ENCODE results near the gene ZNF503. TPM values are rescaled to one million over a fixed set of nuclear protein-coding genes. Genes with fewer than 3 reads are reported as not detected.

Gene ZNF503
- total RNA-seq, 2 donors from 2014 or later: 20.8 to 38.6 TPM

- TF ChIP-seq, protein P1, sequence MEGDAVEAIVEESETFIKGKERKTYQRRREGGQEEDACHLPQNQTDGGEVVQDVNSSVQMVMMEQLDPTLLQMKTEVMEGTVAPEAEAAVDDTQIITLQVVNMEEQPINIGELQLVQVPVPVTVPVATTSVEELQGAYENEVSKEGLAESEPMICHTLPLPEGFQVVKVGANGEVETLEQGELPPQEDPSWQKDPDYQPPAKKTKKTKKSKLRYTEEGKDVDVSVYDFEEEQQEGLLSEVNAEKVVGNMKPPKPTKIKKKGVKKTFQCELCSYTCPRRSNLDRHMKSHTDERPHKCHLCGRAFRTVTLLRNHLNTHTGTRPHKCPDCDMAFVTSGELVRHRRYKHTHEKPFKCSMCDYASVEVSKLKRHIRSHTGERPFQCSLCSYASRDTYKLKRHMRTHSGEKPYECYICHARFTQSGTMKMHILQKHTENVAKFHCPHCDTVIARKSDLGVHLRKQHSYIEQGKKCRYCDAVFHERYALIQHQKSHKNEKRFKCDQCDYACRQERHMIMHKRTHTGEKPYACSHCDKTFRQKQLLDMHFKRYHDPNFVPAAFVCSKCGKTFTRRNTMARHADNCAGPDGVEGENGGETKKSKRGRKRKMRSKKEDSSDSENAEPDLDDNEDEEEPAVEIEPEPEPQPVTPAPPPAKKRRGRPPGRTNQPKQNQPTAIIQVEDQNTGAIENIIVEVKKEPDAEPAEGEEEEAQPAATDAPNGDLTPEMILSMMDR (IDR thresholded peaks at IDR 0.05): peak in 1 of 7 experiments; percentile 0
- no peak for TF ChIP-seq POLR2A (IDR thresholded peaks at IDR 0.05)
- WGBS, 2 donors: 0% methylated on average over 12 to 36 of the region's 39 CpGs
- peak overlapping the region; percentile 63 to 97 for H3K4me3 ChIP-seq
- H3K4me1 ChIP-seq: peaks cover 12% of the 10 kb centered on the region
- peak overlapping the region; percentile 93 to 100 (median 98) for H3K27ac ChIP-seq
- no peak for ATAC-seq
- intact Hi-C loops (cut with DNase I): loop anchor here (10.0 kb wide), 1 partner anchor 635 kb away; no protein-coding TSS in a partner anchor
- no peaks in the 10 kb centered on the region for H3K36me3 ChIP-seq (replicated peaks in 1 of 2; ENCODE audit: insufficient read depth in 1 of 2, low read depth in 2 of 2)
- no peaks in the 10 kb centered on the region for H3K27me3 ChIP-seq
- peak in 2 of 4 donors; percentile 61 to 63 for DNase-seq
- no peaks in the 10 kb centered on the region for H3K9me3 ChIP-seq
Observed at GRCh38 chr10:75400163-75400770, 1.3 kb downstream of the ZNF503 start.

DNA sequence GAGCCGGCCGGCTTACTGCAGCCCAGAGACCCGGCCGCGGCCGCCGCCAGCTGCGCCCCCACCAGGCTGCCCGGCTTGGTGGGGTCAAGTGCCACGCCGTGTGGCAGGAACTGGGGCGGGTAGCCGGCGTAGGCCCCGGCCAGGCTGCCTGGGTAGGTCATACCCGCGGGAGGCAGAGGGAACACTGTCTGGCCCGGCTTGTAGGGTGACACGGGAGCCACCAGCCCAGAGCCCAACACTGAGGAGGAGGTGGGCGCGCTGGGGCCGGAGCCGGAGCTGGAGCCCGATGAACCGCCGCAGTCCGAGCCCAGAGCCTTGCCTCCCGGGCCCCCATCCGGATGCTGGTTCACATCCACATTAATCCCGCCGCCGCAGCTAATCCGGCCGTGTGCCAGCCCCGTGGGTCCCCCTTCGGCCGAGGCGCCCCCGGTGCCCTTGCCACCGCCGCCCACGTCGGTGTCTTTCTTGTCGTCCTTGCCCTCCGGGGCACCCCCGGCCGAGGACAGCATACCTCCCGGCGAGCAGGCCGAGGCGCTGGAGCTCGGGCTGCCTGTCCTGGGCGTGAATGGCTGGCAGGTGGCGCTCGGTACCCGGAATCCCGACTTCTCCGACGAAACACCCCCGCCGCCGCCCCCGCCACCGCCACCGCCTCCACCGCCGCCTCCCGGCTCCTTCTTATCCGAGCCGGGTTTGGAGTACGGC lies 2.0 kb downstream of the ZNF503 start:
- Histone ChIP-seq H3K27me3 (no peaks in the 10 kb centered on the region), H3K4me1 (peaks cover 10% of the 10 kb centered on the region), H3K27ac (peak overlapping the region; percentile 93 to 100 (median 98)), H3K4me3 (peak overlapping the region; percentile 63 to 97), H3K9me3 (no peaks in the 10 kb centered on the region), H3K36me3 (replicated peaks in 1 of 2; ENCODE audit: insufficient read depth in 1 of 2, low read depth in 2 of 2) (no peaks in the 10 kb centered on the region)
- peak in 1 of 3 donors; percentile 7 for TF ChIP-seq POLR2A (IDR thresholded peaks at IDR 0.05)
- TF ChIP-seq, protein P1 (IDR thresholded peaks at IDR 0.05): peak; percentile 43 to 69 (median 61)
- intact Hi-C loops (cut with DNase I): loop anchor here (10.0 kb wide), 1 partner anchor 635 kb away; no protein-coding TSS in a partner anchor
- 2 to 3% methylated on average over 16 to 59 of the region's 71 CpGs for WGBS, 2 donors
- ATAC-seq (peak; percentile 5), DNase-seq (peak; percentile 87 to 91 (median 88))

- H3K4me1 ChIP-seq: peaks cover 12% of the 10 kb centered on the region
- H3K27ac ChIP-seq: peak overlapping the region; percentile 93 to 100 (median 98)
- peak overlapping the region; percentile 63 to 97 for H3K4me3 ChIP-seq
- TF ChIP-seq, protein P1 (IDR thresholded peaks at IDR 0.05): peak in 2 of 7 experiments; percentile 0 to 9
- peak; percentile 6 to 57 (median 56) for TF ChIP-seq POLR2A (IDR thresholded peaks at IDR 0.05)
- no peaks in the 10 kb centered on the region for H3K27me3 ChIP-seq
- 15 to 24% methylated on average over 7 to 52 of the region's 76 CpGs for WGBS, 2 donors
- no peaks in the 10 kb centered on the region for H3K9me3 ChIP-seq
- no peaks in the 10 kb centered on the region for H3K36me3 ChIP-seq (replicated peaks in 1 of 2; ENCODE audit: insufficient read depth in 1 of 2, low read depth in 2 of 2)
- ATAC-seq (no peak), DNase-seq (peak; percentile 59 to 63 (median 61))
- intact Hi-C loops (cut with DNase I): no loop called here
Observed at GRCh38 chr10:75398692-75399460, 2.7 kb downstream of the ZNF503 start.

GRCh38 chr10:75398200-75398691 lies 3.3 kb downstream of the ZNF503 start:
- TF ChIP-seq POLR2A (IDR thresholded peaks at IDR 0.05): no peak
- TF ChIP-seq, protein P1 (IDR thresholded peaks at IDR 0.05): no peak
- no peak for ATAC-seq
- DNase-seq: no peak
- Histone ChIP-seq H3K36me3 (replicated peaks in 1 of 2; ENCODE audit: insufficient read depth in 1 of 2, low read depth in 2 of 2) (no peaks in the 10 kb centered on the region), H3K4me1 (peaks cover 14% of the 10 kb centered on the region), H3K27me3 (no peaks in the 10 kb centered on the region), H3K9me3 (no peaks in the 10 kb centered on the region), H3K27ac (peak overlapping the region; percentile 93 to 100 (median 98)), H3K4me3 (peak overlapping the region; percentile 63 to 97)
- WGBS, 2 donors: 18 to 25% methylated on average over 17 of the region's 17 CpGs
- intact Hi-C loops (cut with DNase I): no loop called here

Measured in body of pancreas (tissue), 4 donors.